Ovary (tissue), 3 donors: ENCODE measurements around the gene COL7A1.

ENCODE experiments used
- EP300 ChIP-seq: sonication (generic); formaldehyde crosslinking; IDR thresholded peaks from one replicate; pipeline ENCODE4 v1.6.1; 2017; ENCODE audit warnings: antibody characterized with exemption
- TF ChIP-seq, protein P1 (sequence below), 3 donors: fragments of 450-650 bp in 2 of 3; fragments of 200-600 bp in 1 of 3; IDR thresholded peaks; one replicate each; pipeline versions ENCODE4 v1.5.1 to v1.8.0; 2016 to 2022; ENCODE audit warnings: antibody characterized with exemption in 3 of 3, mild to moderate bottlenecking in 1 of 3
- donor health status: DM: no; HTN: no; CAD: no.

DNA sequence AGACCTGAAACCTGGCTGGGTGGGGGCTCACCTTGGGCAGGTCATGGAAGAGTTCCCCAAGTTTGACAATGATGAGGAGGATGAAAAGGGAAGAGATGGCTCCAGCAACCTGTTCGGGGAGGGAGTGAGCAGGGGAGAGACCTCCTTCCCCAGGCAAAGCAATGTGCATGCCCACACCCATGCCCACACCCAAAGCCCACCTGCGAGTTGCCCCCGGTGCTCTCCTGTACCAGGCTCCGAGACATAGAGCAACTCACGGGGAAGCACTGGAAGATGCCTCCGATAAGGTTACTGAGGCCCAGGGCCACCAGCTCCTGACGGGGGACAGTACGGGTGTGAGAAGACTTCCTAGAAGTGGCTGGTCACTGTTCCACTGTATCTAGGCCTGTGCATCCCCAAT, 35.3 kb upstream of the COL7A1 start:
- TF ChIP-seq, protein P1, sequence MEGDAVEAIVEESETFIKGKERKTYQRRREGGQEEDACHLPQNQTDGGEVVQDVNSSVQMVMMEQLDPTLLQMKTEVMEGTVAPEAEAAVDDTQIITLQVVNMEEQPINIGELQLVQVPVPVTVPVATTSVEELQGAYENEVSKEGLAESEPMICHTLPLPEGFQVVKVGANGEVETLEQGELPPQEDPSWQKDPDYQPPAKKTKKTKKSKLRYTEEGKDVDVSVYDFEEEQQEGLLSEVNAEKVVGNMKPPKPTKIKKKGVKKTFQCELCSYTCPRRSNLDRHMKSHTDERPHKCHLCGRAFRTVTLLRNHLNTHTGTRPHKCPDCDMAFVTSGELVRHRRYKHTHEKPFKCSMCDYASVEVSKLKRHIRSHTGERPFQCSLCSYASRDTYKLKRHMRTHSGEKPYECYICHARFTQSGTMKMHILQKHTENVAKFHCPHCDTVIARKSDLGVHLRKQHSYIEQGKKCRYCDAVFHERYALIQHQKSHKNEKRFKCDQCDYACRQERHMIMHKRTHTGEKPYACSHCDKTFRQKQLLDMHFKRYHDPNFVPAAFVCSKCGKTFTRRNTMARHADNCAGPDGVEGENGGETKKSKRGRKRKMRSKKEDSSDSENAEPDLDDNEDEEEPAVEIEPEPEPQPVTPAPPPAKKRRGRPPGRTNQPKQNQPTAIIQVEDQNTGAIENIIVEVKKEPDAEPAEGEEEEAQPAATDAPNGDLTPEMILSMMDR (IDR thresholded peaks at IDR 0.05) = no peak
- no peak for TF ChIP-seq EP300
